ENCODE measurements around the gene DPP3. TPM values are rescaled to one million over a fixed set of nuclear protein-coding genes. Genes with fewer than 3 reads are reported as not detected.
A peak's percentile ranks its signal among the peaks of the same experiment; 100 is the strongest.

The DPP3 gene
- total and polyA plus RNA-seq, 4 donors = 10.9 to 41.0 (median 27.3) TPM

DNA sequence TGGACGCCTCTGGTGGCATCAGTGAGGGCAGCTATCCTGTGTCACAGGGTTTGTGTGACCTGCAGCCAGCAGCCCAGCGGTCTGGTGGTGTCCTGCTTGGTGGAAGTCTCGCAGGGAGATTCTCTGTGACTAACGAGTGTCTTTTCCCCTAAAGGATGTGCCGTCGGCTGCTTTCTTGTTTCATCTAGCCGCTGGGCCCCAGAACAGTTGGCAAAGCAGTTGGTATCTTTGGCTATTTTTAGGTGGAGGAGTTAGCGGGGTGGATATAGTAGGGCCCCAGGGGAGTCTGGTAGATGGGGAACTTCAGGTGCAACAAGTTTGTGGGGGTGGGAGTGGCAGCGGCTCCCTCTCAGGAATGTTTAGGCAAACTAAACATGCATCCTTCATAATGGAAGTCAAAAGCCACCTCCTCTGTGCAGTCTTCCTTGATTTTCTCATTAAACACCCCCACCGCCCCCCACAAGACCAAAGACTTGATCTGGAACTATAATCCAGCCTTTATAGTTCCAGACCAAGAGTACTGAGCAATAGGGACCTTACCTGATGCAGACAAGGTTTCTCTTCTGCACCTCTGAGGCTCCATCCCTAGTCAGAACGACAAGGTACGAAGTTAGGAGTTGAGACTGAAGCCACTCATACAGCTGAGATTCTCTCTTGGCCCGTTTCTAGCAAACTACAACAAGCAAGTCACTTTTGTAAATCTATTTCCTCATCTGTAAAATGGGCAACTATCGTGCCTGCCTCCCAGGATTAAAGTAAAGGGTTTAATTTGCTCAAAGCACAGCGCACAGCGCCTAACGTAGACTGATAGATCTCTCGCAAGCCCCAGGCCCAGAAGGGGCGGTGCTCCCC, 14.6 kb upstream of the DPP3 start:
- 71% methylated on average over 19 of the region's 19 CpGs for WGBS
- Histone ChIP-seq H3K27ac (ENCODE audit: low read depth in 1 of 2, low read length in 2 of 2) (no peak overlapping the region), H3K9ac (ENCODE audit: low read depth in 1 of 2, low read length in 2 of 2) (no peak overlapping the region), H3K4me1 (ENCODE audit: control insufficient read depth in 4 of 4, insufficient read depth in 4 of 4, low read length in 3 of 4) (peaks cover 4 to 16% (median 10%) of the 10 kb centered on the region in 4 donors), H3K36me3 (ENCODE audit: control insufficient read depth in 4 of 4, insufficient read depth in 3 of 4, low read depth in 1 of 4, low read length in 3 of 4) (no peaks in the 10 kb centered on the region), H3K27me3 (ENCODE audit: control insufficient read depth in 4 of 4, insufficient read depth in 4 of 4, low read length in 3 of 4) (no peaks in the 10 kb centered on the region), H3K4me3 (ENCODE audit: low read depth in 1 of 3, low read length in 3 of 3) (peak overlapping the region in 1 of 3 donors; percentile 90), H3K9me3 (ENCODE audit: control insufficient read depth in 4 of 4, low read length in 3 of 4) (no peaks in the 10 kb centered on the region)
- no peak for DNase-seq (ENCODE audit: low spot score)
- TF ChIP-seq, protein P1, sequence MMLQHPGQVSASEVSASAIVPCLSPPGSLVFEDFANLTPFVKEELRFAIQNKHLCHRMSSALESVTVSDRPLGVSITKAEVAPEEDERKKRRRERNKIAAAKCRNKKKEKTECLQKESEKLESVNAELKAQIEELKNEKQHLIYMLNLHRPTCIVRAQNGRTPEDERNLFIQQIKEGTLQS (IDR thresholded peaks at IDR 0.05) = no peak
- TF ChIP-seq HNF4A (conservative IDR thresholded peaks at IDR 0.05) (no peak), GABPA (IDR thresholded peaks at IDR 0.05 in 1 of 2, conservative IDR thresholded peaks at IDR 0.05 in 1 of 2) (no peak), TAF1 (conservative IDR thresholded peaks at IDR 0.05) (no peak), RAD21 (IDR thresholded peaks at IDR 0.05) (no peak), FOXA1 (IDR thresholded peaks at IDR 0.05) (no peak), NR2F2 (IDR thresholded peaks at IDR 0.05) (no peak)

DNA sequence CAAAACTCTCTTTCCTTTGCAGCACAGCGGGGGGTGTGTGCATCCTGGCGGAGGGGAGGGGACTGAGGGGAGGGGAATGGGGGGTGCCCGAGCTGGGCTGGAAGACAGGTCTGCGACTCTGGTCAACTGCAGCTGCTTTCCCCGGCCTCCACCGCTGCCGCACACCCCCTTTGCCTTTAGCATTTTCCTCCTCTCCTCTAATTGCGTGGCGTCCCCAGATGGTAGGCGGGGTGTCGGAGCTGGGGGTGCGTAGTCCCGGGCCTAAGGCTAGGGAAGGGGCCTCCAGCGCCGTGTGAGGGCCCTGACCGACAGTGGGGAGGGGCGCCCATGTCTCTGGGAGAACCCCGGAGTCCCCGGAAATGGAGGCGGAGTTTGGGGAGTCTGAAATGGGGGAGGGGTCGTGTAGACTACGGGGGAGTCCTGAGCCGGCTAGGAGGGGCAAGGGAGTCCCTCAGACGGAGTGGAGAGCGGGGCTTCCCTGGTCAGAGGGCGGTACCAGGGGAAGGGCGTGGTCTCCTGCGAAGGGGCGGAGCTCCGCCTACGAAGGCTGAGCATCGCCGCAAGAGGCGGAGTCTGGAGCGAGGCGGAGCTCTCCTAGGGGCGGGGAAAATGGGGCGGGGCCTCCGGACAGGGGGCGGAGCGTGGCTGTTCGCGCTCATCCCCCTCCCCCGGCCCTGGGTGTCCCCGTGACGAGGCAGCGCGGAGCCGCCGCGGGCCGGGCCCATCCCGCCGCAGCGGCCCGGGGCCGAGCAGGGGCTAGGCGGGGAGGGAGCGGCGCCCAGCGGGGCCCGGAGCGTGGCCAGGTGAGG, 13.8 kb upstream of the DPP3 start, which contains the start of gene PELI3:
Gene PELI3 (plus strand): TSS at position 681 of the 809 bp plus-strand sequence. CDS start 1,224 bp downstream, outside the sequence.
- peak within 1 kb of the TSS in 1 of 2 donors; percentile 69 for H3K27ac ChIP-seq (ENCODE audit: low read depth in 1 of 2, low read length in 2 of 2)
- H3K4me1 ChIP-seq (ENCODE audit: control insufficient read depth in 4 of 4, insufficient read depth in 4 of 4, low read length in 3 of 4) = peaks cover 4 to 16% (median 10%) of the 10 kb centered on the region in 4 donors
- 3% methylated on average over 63 of the region's 63 CpGs for WGBS

More for the DNA sequence above, 13.8 kb upstream of the DPP3 start, which contains the start of gene PELI3:
- no peaks in the 10 kb centered on the region for H3K9me3 ChIP-seq (ENCODE audit: control insufficient read depth in 4 of 4, low read length in 3 of 4)
- H3K4me3 ChIP-seq (ENCODE audit: low read depth in 1 of 3, low read length in 3 of 3) = peak within 1 kb of the TSS; percentile 44 to 90 (median 80)
- H3K36me3 ChIP-seq (ENCODE audit: control insufficient read depth in 4 of 4, insufficient read depth in 3 of 4, low read depth in 1 of 4, low read length in 3 of 4) = no peaks in the 10 kb centered on the region
- peak within 1 kb of the TSS in 1 of 2 donors; percentile 41 for H3K9ac ChIP-seq (ENCODE audit: low read depth in 1 of 2, low read length in 2 of 2)
- TF ChIP-seq SP1 (IDR thresholded peaks at IDR 0.05) (peak; percentile 58), GABPA (IDR thresholded peaks at IDR 0.05 in 1 of 2, conservative IDR thresholded peaks at IDR 0.05 in 1 of 2) (peak in 1 of 2 donors; percentile 18)
- TF ChIP-seq, protein P2, sequence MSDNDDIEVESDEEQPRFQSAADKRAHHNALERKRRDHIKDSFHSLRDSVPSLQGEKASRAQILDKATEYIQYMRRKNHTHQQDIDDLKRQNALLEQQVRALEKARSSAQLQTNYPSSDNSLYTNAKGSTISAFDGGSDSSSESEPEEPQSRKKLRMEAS (IDR thresholded peaks at IDR 0.05) = no peak
- TF ChIP-seq, protein P3, sequence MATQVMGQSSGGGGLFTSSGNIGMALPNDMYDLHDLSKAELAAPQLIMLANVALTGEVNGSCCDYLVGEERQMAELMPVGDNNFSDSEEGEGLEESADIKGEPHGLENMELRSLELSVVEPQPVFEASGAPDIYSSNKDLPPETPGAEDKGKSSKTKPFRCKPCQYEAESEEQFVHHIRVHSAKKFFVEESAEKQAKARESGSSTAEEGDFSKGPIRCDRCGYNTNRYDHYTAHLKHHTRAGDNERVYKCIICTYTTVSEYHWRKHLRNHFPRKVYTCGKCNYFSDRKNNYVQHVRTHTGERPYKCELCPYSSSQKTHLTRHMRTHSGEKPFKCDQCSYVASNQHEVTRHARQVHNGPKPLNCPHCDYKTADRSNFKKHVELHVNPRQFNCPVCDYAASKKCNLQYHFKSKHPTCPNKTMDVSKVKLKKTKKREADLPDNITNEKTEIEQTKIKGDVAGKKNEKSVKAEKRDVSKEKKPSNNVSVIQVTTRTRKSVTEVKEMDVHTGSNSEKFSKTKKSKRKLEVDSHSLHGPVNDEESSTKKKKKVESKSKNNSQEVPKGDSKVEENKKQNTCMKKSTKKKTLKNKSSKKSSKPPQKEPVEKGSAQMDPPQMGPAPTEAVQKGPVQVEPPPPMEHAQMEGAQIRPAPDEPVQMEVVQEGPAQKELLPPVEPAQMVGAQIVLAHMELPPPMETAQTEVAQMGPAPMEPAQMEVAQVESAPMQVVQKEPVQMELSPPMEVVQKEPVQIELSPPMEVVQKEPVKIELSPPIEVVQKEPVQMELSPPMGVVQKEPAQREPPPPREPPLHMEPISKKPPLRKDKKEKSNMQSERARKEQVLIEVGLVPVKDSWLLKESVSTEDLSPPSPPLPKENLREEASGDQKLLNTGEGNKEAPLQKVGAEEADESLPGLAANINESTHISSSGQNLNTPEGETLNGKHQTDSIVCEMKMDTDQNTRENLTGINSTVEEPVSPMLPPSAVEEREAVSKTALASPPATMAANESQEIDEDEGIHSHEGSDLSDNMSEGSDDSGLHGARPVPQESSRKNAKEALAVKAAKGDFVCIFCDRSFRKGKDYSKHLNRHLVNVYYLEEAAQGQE (IDR thresholded peaks at IDR 0.05) = peak; percentile 71
- no peaks in the 10 kb centered on the region for H3K27me3 ChIP-seq (ENCODE audit: control insufficient read depth in 4 of 4, insufficient read depth in 4 of 4, low read length in 3 of 4)
- DNase-seq (ENCODE audit: low spot score) = peak; percentile 98
